Measurements from ENCODE around the gene ZBTB46.

The ZBTB46 gene

GRCh38 chr20:63823691-63824311 lies 7.3 kb downstream of the ZBTB46 start:
- H3K4me3 ChIP-seq (ENCODE audit: low read length): no peak overlapping the region
- DNase-seq (ENCODE audit: low read depth): no peak
- no peak for TF ChIP-seq CTCF (IDR thresholded peaks at IDR 0.05; ENCODE audit: insufficient read depth, low read depth, low read length, missing control alignments)

DNA sequence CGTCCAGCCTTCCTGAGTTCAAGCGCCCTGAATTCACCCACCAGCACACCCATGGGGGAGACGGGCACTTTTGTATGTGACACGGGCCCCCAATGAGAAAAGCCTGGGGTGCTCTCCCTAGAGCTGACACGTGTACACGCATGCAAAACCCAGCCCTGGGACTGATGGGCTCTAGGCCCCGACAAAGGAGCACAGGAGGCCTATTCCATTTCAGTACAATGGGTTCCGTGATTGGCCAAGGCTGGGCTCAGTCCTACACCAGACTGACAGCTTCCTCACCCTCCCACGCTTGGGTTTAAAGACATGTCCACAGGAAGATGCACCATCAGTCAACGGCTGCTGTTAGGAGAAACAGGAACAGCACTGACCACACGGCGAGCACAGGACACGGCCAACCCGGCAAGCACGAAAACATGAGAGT lies 8.8 kb downstream of the ZBTB46 start:
- TF ChIP-seq CTCF (IDR thresholded peaks at IDR 0.05; ENCODE audit: insufficient read depth, low read depth, low read length, missing control alignments): no peak
- H3K4me3 ChIP-seq (ENCODE audit: low read length): no peak overlapping the region
- DNase-seq (ENCODE audit: low read depth): no peak

DNA sequence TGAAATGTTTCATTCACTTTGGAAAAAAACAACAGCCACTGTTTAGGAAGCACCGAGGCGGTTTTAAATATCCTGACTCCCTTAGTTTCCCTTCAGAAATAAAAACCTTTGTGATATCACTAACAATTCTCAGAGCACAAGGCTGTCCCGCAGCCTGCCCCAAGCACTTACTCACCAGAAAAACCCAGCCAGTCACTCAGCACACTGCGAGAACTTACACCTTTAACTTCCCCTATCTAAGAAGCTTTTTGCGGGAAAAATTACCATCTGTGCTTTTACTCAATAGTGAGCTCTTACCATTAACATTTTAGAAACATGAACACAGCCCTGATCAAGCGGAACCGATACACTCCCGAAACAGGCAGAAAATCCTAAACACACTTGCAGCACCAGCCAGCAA lies 9.3 kb downstream of the ZBTB46 start:
- no peak for DNase-seq (ENCODE audit: low read depth)
- no peak for TF ChIP-seq CTCF (IDR thresholded peaks at IDR 0.05; ENCODE audit: insufficient read depth, low read depth, low read length, missing control alignments)
- H3K4me3 ChIP-seq (ENCODE audit: low read length): no peak overlapping the region

- no peak overlapping the region for H3K4me3 ChIP-seq (ENCODE audit: low read length)
- peak; percentile 36 for TF ChIP-seq CTCF (IDR thresholded peaks at IDR 0.05; ENCODE audit: insufficient read depth, low read depth, low read length, missing control alignments)
- peak; percentile 20 for DNase-seq (ENCODE audit: low read depth)
These were observed 11.7 kb downstream of the ZBTB46 start for GRCh38 chr20:63819224-63819921.

DNA sequence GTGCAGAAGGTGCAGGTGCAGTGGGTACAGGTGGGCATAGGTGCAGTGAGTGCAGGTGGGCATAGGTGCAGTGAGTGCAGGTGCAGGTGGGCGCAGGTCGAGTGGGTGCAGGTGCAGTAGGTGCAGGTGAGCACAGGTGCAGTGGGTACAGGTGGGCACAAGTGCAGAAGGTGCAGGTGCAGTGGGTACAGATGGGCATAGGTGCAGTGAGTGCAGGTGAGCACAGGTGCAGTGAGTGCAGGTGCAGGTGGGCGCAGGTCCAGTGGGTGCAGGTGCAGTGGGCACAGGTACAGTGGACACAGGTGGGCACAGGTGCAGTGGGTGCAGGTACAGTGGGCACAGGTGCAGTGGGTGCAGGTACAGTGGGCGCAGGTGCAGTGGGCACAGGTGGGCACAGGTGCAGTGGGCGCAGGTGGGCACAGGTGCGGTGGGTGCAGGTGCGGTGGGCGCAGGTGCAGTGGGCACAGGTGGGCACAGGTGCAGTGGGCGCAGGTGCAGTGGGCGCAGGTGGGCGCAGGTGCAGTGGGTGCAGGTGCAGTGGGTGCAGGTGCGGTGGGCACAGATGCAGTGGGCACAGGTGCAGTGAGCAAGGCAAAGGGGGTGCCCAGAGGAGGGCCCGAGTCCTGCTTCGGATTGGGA lies 15.3 kb downstream of the ZBTB46 start:
- H3K4me3 ChIP-seq (ENCODE audit: low read length): no peak overlapping the region
- no peak for TF ChIP-seq CTCF (IDR thresholded peaks at IDR 0.05; ENCODE audit: insufficient read depth, low read depth, low read length, missing control alignments)
- no peak for DNase-seq (ENCODE audit: low read depth)

GRCh38 chr20:63814891-63815614 lies 16.0 kb downstream of the ZBTB46 start:
- no peak for DNase-seq (ENCODE audit: low read depth)
- H3K4me3 ChIP-seq (ENCODE audit: low read length): no peak overlapping the region
- no peak for TF ChIP-seq CTCF (IDR thresholded peaks at IDR 0.05; ENCODE audit: insufficient read depth, low read depth, low read length, missing control alignments)
